Calu3 (cell line): ENCODE measurements around the gene GFPT2. TPM values are rescaled to one million over a fixed set of nuclear protein-coding genes. Genes with fewer than 3 reads are reported as not detected.

ENCODE experiments used
- BruUV-seq: library from RNA; stranded (reverse); fragments of 400-500 nt; replicated peaks from 2 replicates; lab custom pipeline; 2021; lab: Mats Ljungman, UMichigan
- CTCF ChIA-PET: fragments of 300-600 bp; sonication (Branson Sonifier 250); formaldehyde crosslinking; loops from one replicate; lab custom pipeline; 2022; ENCODE audit warnings: antibody characterized with exemption; lab: Charles Lee
- DNase-seq: peaks from one replicate; pipeline ENCODE4 v3.0.0; 2022
- H3K27ac Mint-ChIP-seq: one replicate; pipeline ENCODE4 v1.8.0; 2022; ENCODE audit warnings: mixed read lengths; ENCODE audit not compliant: unreplicated experiment
- H3K27me3 Mint-ChIP-seq: one replicate; pipeline ENCODE4 v1.8.0; 2022; ENCODE audit warnings: mixed read lengths; ENCODE audit not compliant: unreplicated experiment
- H3K36me3 Mint-ChIP-seq: one replicate; pipeline ENCODE4 v1.8.0; 2022; ENCODE audit warnings: mild to moderate bottlenecking, moderate library complexity, mixed read lengths; ENCODE audit not compliant: insufficient read depth, unreplicated experiment
- H3K4me1 Mint-ChIP-seq: one replicate; pipeline ENCODE4 v1.8.0; 2022; ENCODE audit warnings: mild to moderate bottlenecking, low read depth, mixed read lengths; ENCODE audit not compliant: unreplicated experiment
- H3K4me3 Mint-ChIP-seq: one replicate; pipeline ENCODE4 v1.8.0; 2022; ENCODE audit warnings: mild to moderate bottlenecking, low read depth, moderate library complexity, mixed read lengths; ENCODE audit not compliant: unreplicated experiment
- H3K9me3 Mint-ChIP-seq: one replicate; pipeline ENCODE4 v1.8.0; 2022; ENCODE audit warnings: low read depth, mixed read lengths; ENCODE audit not compliant: unreplicated experiment
- CTCF ChIP-seq: fragments of 200-600 bp; IDR thresholded peaks from one replicate; pipeline ENCODE4 v1.8.0; 2022; ENCODE audit warnings: antibody characterized with exemption; ENCODE audit not compliant: unreplicated experiment
- intact Hi-C: fragments of 100-400 bp; cut with micrococcal nuclease; formaldehyde crosslinking; loops from one replicate; pipeline ENCODE4 v1.10.0; 2022; ENCODE audit not compliant: unreplicated experiment
- total RNA-seq: library from RNA; stranded (reverse); gene quantifications from 2 replicates; pipeline ENCODE4 v1.2.3, GENCODE V29; 2022

Gene GFPT2
- total RNA-seq, 1 experiment from 2014 or later, result not detected

- Mint-ChIP-seq H3K9me3 (peaks cover 14% of the 10 kb centered on the region), H3K27me3 (no peaks in the 10 kb centered on the region), H3K4me1 (peaks cover 21% of the 10 kb centered on the region), H3K36me3 (peaks cover 52% of the 10 kb centered on the region), H3K4me3 (no peak overlapping the region), H3K27ac (peak overlapping the region; percentile 5)
- CTCF ChIA-PET, result no interaction called here
- no peak for TF ChIP-seq CTCF
- no peak for DNase-seq
- intact Hi-C loops, result no loop called here
- no TSS peak for BruUV-seq
These were observed 65.3 kb downstream of the GFPT2 start for GRCh38 chr5:180287868-180288267.

DNA sequence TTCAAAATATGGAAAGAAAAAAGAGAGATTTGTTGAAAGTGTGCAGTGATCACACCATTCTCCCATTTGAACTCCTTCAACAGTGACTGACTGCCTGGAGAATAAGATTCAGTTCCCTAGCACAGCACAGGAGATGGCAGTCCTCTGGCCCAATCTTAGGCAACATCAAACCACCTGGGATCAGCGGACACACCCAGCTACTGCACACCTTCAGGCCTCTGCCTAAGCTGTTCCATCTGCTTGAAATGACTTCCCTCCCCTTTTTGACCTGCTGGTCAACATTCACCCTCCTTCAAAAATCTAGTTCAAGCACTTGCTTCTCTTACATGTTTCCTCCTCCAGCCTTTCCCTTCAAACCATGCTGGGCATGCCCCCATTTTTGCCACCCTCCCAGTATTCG is 65.7 kb downstream of the GFPT2 start:
- BruUV-seq, result no TSS peak

GRCh38 chr5:180284149-180284548 is 69.0 kb downstream of the GFPT2 start:
- TF ChIP-seq CTCF, result no peak
- BruUV-seq, result no TSS peak
- Mint-ChIP-seq H3K4me1 (no peaks in the 10 kb centered on the region), H3K4me3 (no peak overlapping the region), H3K36me3 (peaks cover 42% of the 10 kb centered on the region), H3K27me3 (no peaks in the 10 kb centered on the region), H3K9me3 (peaks cover 31% of the 10 kb centered on the region), H3K27ac (no peak overlapping the region)
- intact Hi-C loops, result no loop called here
- CTCF ChIA-PET, result no interaction called here
- DNase-seq, result no peak

More for the DNA sequence above, 65.7 kb downstream of the GFPT2 start:
- Mint-ChIP-seq H3K27me3 (no peaks in the 10 kb centered on the region), H3K9me3 (peaks cover 18% of the 10 kb centered on the region), H3K36me3 (peaks cover 48% of the 10 kb centered on the region), H3K4me1 (peaks cover 19% of the 10 kb centered on the region), H3K27ac (peak overlapping the region; percentile 5), H3K4me3 (no peak overlapping the region)
- CTCF ChIA-PET, result no interaction called here
- no peak for TF ChIP-seq CTCF
- intact Hi-C loops, result no loop called here
- no peak for DNase-seq

DNA sequence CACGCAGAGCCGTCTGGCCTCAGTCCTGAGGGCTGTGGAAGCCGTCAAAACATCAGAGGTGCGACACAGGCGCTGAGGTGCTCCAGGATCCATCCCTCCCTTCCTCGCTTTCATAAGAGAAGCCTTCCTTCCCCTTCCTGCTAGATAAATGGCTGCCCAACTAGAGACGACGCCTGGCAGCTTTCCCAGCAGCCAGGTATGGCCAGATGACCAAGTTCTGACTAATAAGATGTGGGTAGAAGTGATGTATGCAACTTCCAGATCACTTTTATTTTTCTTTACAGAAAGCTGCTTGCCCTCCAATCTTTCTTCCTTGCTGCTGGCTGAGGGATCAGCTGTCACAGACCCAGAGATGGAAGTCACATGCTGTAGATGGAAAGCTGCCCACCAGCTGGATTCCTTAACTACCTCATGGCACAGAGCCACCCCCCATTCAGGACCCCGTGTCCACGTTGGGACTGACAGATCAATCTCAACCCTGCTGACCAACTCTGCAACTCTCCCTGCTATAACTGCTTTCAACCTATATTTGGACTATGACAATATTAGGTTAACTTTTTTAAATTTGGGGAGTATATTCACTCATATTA is 70.0 kb downstream of the GFPT2 start:
- DNase-seq, result no peak
- Mint-ChIP-seq H3K4me3 (no peak overlapping the region), H3K4me1 (no peaks in the 10 kb centered on the region), H3K9me3 (peaks cover 33% of the 10 kb centered on the region), H3K36me3 (peaks cover 52% of the 10 kb centered on the region), H3K27ac (no peak overlapping the region), H3K27me3 (no peaks in the 10 kb centered on the region)
- BruUV-seq, result no TSS peak
- CTCF ChIA-PET, result interaction anchor here (0.6 kb wide), 1 partner anchor 90 kb away, joined by 4 read pairs; no protein-coding TSS in a partner anchor
- TF ChIP-seq CTCF, result no peak
- intact Hi-C loops, result no loop called here
